ENCODE results near the gene IL24.

GRCh38 chr1:206878456-206878855, 18.8 kb upstream of the IL24 start:
- TF ChIP-seq EZH2 (IDR thresholded peaks at IDR 0.05) = no peak
- no peak for TF ChIP-seq POLR2AphosphoS5 (IDR thresholded peaks at IDR 0.05; ENCODE audit: borderline replicate concordance, low read depth, low read length)

Data from SK-N-MC (cell line).